Body of pancreas (tissue), 4 donors: Measurements from ENCODE around the gene CCDC66.
"Not testable (repeated sequence)": the region's sequence is repeated elsewhere in the genome, so short reads cannot be mapped to it uniquely, and the experiment has no call there.

ENCODE experiments used
- CTCF ChIP-seq, 7 experiments: fragments of 450-650 bp in 4 of 7; fragments of 200-600 bp in 3 of 7; sonication (generic) in 3 of 7; IDR thresholded peaks; one replicate each; pipeline ENCODE4 v1.5.1; 2016 to 2019; ENCODE audit warnings: antibody characterized with exemption in 7 of 7
- POLR2A ChIP-seq, 3 donors: fragments of 450-650 bp; IDR thresholded peaks; one replicate each; pipeline ENCODE4 v1.6.1; 2016; ENCODE audit warnings: antibody characterized with exemption in 3 of 3, mild to moderate bottlenecking in 2 of 3

- TF ChIP-seq CTCF, POLR2A (IDR thresholded peaks at IDR 0.05): not testable (repeated sequence)
Observed at GRCh38 chr3:56581941-56582340, 25.0 kb downstream of the CCDC66 start.
